H9 (cell line): ENCODE data around the gene RAD9B. TPM values are rescaled to one million over a fixed set of nuclear protein-coding genes. Genes with fewer than 3 reads are reported as not detected.
"Not testable (repeated sequence)": the region's sequence is repeated elsewhere in the genome, so short reads cannot be mapped to it uniquely, and the experiment has no call there.

Experiments used
- DNase-seq: peaks from one replicate; pipeline ENCODE4 v3.0.0-alpha.2; 2017
- H2AFZ ChIP-seq: one replicate; pipeline ENCODE4 v1.6.1; 2013; ENCODE audit warnings: mild to moderate bottlenecking, low read length, control low read depth, moderate library complexity
- H2AK5ac ChIP-seq: 2 replicates; pipeline ENCODE4 v1.6.1; 2013; ENCODE audit warnings: low read length, control low read depth, mixed read lengths; ENCODE audit not compliant: insufficient read length
- H2BK120ac ChIP-seq: one replicate; pipeline ENCODE4 v1.6.1; 2013; ENCODE audit warnings: low read depth, mild to moderate bottlenecking, low read length, control low read depth, inconsistent platforms; ENCODE audit not compliant: poor library complexity, severe bottlenecking
- H2BK12ac ChIP-seq: 2 replicates; pipeline ENCODE4 v1.6.1; 2013; ENCODE audit warnings: low read length, control low read depth, mixed read lengths, low read depth; ENCODE audit not compliant: insufficient read length
- H2BK15ac ChIP-seq: 2 replicates; pipeline ENCODE4 v1.6.1; 2013; ENCODE audit warnings: low read depth, low read length, control low read depth
- H2BK20ac ChIP-seq: one replicate; pipeline ENCODE4 v1.6.1; 2013; ENCODE audit warnings: low read depth, mild to moderate bottlenecking, low read length, control low read depth, inconsistent platforms; ENCODE audit not compliant: poor library complexity, severe bottlenecking
- H2BK5ac ChIP-seq: 2 replicates; pipeline ENCODE4 v1.6.1; 2013; ENCODE audit warnings: low read length, control low read depth, mixed read lengths; ENCODE audit not compliant: insufficient read length
- H3K14ac ChIP-seq: 2 replicates; pipeline ENCODE4 v1.6.1; 2013; ENCODE audit warnings: low read length, control low read depth; ENCODE audit not compliant: insufficient read depth
- H3K18ac ChIP-seq: 2 replicates; pipeline ENCODE4 v1.6.1; 2013; ENCODE audit warnings: low read depth, mild to moderate bottlenecking, mixed read lengths, low read length, control low read depth; ENCODE audit not compliant: insufficient read length
- H3K23ac ChIP-seq: 2 replicates; pipeline ENCODE4 v1.6.1; 2013; ENCODE audit warnings: low read length, control low read depth, mixed read lengths, low read depth; ENCODE audit not compliant: insufficient read length
- H3K23me2 ChIP-seq: 2 replicates; pipeline ENCODE4 v1.6.1; 2013; ENCODE audit warnings: low read depth, mild to moderate bottlenecking, mixed read lengths, low read length, control low read depth; ENCODE audit not compliant: insufficient read length, poor library complexity, severe bottlenecking
- H3K27ac ChIP-seq: 2 replicates; pipeline ENCODE4 v1.5.1; 2013; ENCODE audit warnings: low read length, control low read depth, mixed read lengths, low read depth; ENCODE audit not compliant: insufficient read length
- H3K27me3 ChIP-seq: 2 replicates; pipeline ENCODE4 v1.6.1; 2013; ENCODE audit warnings: low read length, control low read depth, inconsistent platforms; ENCODE audit not compliant: insufficient read depth
- H3K4ac ChIP-seq: 2 replicates; pipeline ENCODE4 v1.6.1; 2013; ENCODE audit warnings: low read depth, mild to moderate bottlenecking, control low read depth, inconsistent platforms, low read length, moderate library complexity
- H3K4me1 ChIP-seq: 2 replicates; pipeline ENCODE4 v1.6.1; 2013; ENCODE audit warnings: low read length, control low read depth, inconsistent platforms; ENCODE audit not compliant: insufficient read depth
- H3K4me2 ChIP-seq: 2 replicates; pipeline ENCODE4 v1.6.1; 2013; ENCODE audit warnings: low read length, control low read depth, mixed read lengths; ENCODE audit not compliant: insufficient read length, insufficient read depth
- H3K56ac ChIP-seq: 2 replicates; pipeline ENCODE4 v1.6.1; 2013; ENCODE audit warnings: low read depth, mild to moderate bottlenecking, mixed read lengths, low read length, control low read depth; ENCODE audit not compliant: insufficient read length
- H3K79me1 ChIP-seq: 2 replicates; pipeline ENCODE4 v1.6.1; 2013; ENCODE audit warnings: low read depth, mild to moderate bottlenecking, moderate library complexity, low read length, control low read depth, inconsistent platforms; ENCODE audit not compliant: insufficient read depth, poor library complexity, severe bottlenecking
- H3K79me2 ChIP-seq: 2 replicates; pipeline ENCODE4 v1.6.1; 2013; ENCODE audit warnings: low read length, control low read depth, inconsistent platforms; ENCODE audit not compliant: insufficient read depth
- H3K9ac ChIP-seq: 2 replicates; pipeline ENCODE4 v1.6.1; 2013; ENCODE audit warnings: low read length, control low read depth, mixed read lengths; ENCODE audit not compliant: insufficient read length; ENCODE audit errors: extremely low read depth
- H3K9me3 ChIP-seq: one replicate; pipeline ENCODE4 v1.6.1; 2013; ENCODE audit warnings: low read depth, low read length, inconsistent platforms; ENCODE audit not compliant: control insufficient read depth
- H3T11ph ChIP-seq: one replicate; pipeline ENCODE4 v1.6.1; 2013; ENCODE audit warnings: mild to moderate bottlenecking, low read length, control low read depth, inconsistent platforms
- H4K20me1 ChIP-seq: one replicate; pipeline ENCODE4 v1.6.1; 2013; ENCODE audit not compliant: control insufficient read depth, insufficient read length, insufficient read depth
- H4K5ac ChIP-seq: 2 replicates; pipeline ENCODE4 v1.6.1; 2013; ENCODE audit warnings: low read depth, mild to moderate bottlenecking, mixed read lengths, low read length, control low read depth; ENCODE audit not compliant: insufficient read length
- H4K8ac ChIP-seq: replicated peaks from 2 replicates; pipeline ENCODE4 v1.6.1; 2013; ENCODE audit warnings: low read length, control low read depth, mixed read lengths, low read depth; ENCODE audit not compliant: insufficient read length
- H4K91ac ChIP-seq: 2 replicates; pipeline ENCODE4 v1.6.1; 2013; ENCODE audit warnings: low read depth, mild to moderate bottlenecking, moderate library complexity, mixed read lengths, low read length, control low read depth; ENCODE audit not compliant: insufficient read length
- H3K27ac Mint-ChIP-seq, 3 experiments: 2 replicates in 2 of 3; 3 replicates in 1 of 3; pipeline ENCODE4 v1.8.0; 2020 to 2021; ENCODE audit warnings: mixed read lengths in 3 of 3, mild to moderate bottlenecking in 1 of 3, moderate library complexity in 1 of 3
- H3K27me3 Mint-ChIP-seq: 2 replicates; pipeline ENCODE4 v1.8.0; 2021; ENCODE audit warnings: low read depth, mild to moderate bottlenecking, moderate library complexity, mixed read lengths
- H3K36me3 Mint-ChIP-seq, 3 experiments: 2 replicates in 2 of 3; 3 replicates in 1 of 3; pipeline ENCODE4 v1.8.0; 2020 to 2021; ENCODE audit warnings: low read depth in 3 of 3, mixed read lengths in 3 of 3; ENCODE audit not compliant: insufficient read depth in 1 of 3
- H3K4me1 Mint-ChIP-seq, 2 experiments: 2 replicates each; pipeline ENCODE4 v1.8.0; 2020; ENCODE audit warnings: mixed read lengths in 2 of 2
- H3K4me3 Mint-ChIP-seq, 2 experiments: 2 replicates in 1 of 2; 3 replicates in 1 of 2; pipeline ENCODE4 v1.8.0; 2020 to 2021; ENCODE audit warnings: mild to moderate bottlenecking in 2 of 2, mixed read lengths in 2 of 2, moderate library complexity in 1 of 2
- H3K9me3 Mint-ChIP-seq, 2 experiments: 2 replicates in 1 of 2; 3 replicates in 1 of 2; pipeline ENCODE4 v1.8.0; 2020; ENCODE audit warnings: mild to moderate bottlenecking in 2 of 2, mixed read lengths in 2 of 2, moderate library complexity in 1 of 2
- WGBS: extraction: QIAGEN DNeasy Blood & Tissue Kit; methylation state at CpG from one replicate; pipeline ENCODE4 v1.1.7; 2013; ENCODE audit warnings: missing lambda C conversion rate, low lambda C conversion rate, mixed read lengths; ENCODE audit not compliant: insufficient read length; ENCODE audit errors: extremely low coverage; 5-methylcytosine and 5-hydroxymethylcytosine counted together
- total RNA-seq: library from RNA; stranded (reverse); gene quantifications from 2 replicates; pipeline ENCODE4 v1.2.1, GENCODE V29; 2021

Gene RAD9B
- total RNA-seq, 1 experiment from 2014 or later, result not detected

- H2BK15ac ChIP-seq, H2BK120ac ChIP-seq, H3K9me3 Mint-ChIP-seq, H3K56ac ChIP-seq, H3K23me2 ChIP-seq, H3K36me3 Mint-ChIP-seq, DNase-seq, H3K4ac ChIP-seq, H2BK12ac ChIP-seq, H3K27ac Mint-ChIP-seq, H2BK20ac ChIP-seq, H3K27me3 Mint-ChIP-seq, H3K18ac ChIP-seq, H3K4me1 Mint-ChIP-seq, H4K91ac ChIP-seq, H3K4me1 ChIP-seq, H3K79me2 ChIP-seq, H3K79me1 ChIP-seq, H3K27ac ChIP-seq, H2AK5ac ChIP-seq, H3K14ac ChIP-seq, H3K9ac ChIP-seq, H3K4me2 ChIP-seq, H2AFZ ChIP-seq, H3K9me3 ChIP-seq, H4K8ac ChIP-seq, H3K4me3 Mint-ChIP-seq, H3K23ac ChIP-seq, H3K27me3 ChIP-seq, H4K20me1 ChIP-seq, H2BK5ac ChIP-seq, H3T11ph ChIP-seq, H4K5ac ChIP-seq: not testable (repeated sequence)
- WGBS, result no CpG with 5 or more reads among the region's 11 CpGs
These were observed 19.0 kb downstream of the RAD9B start for GRCh38 chr12:110520876-110521712.
